Nephron progenitor cell (in vitro differentiated cells): ENCODE data around the gene FBXL13.

Source experiments
- DNase-seq: peaks from one replicate; pipeline ENCODE4 v3.0.0; 2021
- H3K27ac Mint-ChIP-seq: 2 replicates; pipeline ENCODE4 v1.8.0; 2021; ENCODE audit warnings: mild to moderate bottlenecking, moderate library complexity, mixed read lengths
- H3K27me3 Mint-ChIP-seq: 2 replicates; pipeline ENCODE4 v1.8.0; 2021; ENCODE audit warnings: mild to moderate bottlenecking, low read depth, mixed read lengths; ENCODE audit not compliant: poor library complexity
- H3K36me3 Mint-ChIP-seq: 2 replicates; pipeline ENCODE4 v1.8.0; 2021; ENCODE audit warnings: low read depth, mixed read lengths
- H3K4me1 Mint-ChIP-seq: 2 replicates; pipeline ENCODE4 v1.8.0; 2021; ENCODE audit warnings: mixed read lengths
- H3K4me3 Mint-ChIP-seq: 2 replicates; pipeline ENCODE4 v1.8.0; 2021; ENCODE audit warnings: mild to moderate bottlenecking, moderate library complexity, mixed read lengths
- H3K9me3 Mint-ChIP-seq: 2 replicates; pipeline ENCODE4 v1.8.0; 2021; ENCODE audit warnings: mild to moderate bottlenecking, moderate library complexity, mixed read lengths
- TF ChIP-seq, protein P1 (sequence below): fragments of 200-600 bp; sonication (generic); IDR thresholded peaks from 2 replicates; pipeline ENCODE4 v1.5.0; 2021; ENCODE audit warnings: antibody characterized with exemption

FBXL13 gene

DNA sequence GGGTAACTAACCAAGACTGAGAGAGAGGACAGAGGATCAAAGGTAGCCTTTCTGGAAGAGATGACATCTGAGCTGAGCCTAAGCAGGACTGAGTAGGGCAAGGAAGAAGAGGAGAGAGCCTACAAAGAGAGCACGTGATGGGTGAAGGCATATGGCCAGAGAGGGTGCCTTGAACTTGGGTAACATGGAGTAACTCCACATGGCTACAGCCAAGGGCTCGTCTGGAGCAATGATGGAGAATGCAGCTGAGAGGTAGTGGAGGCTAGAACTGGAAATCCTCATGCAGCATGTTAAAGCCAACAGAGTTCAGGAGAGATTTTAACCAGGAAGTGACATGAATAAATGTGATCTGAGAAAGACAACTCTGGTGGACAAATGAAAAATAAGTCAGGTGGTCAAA lies 84.0 kb downstream of the FBXL13 start:
- H3K36me3 Mint-ChIP-seq: no peaks in the 10 kb centered on the region
- peaks cover 17% of the 10 kb centered on the region for H3K4me1 Mint-ChIP-seq
- H3K27ac Mint-ChIP-seq: no peak overlapping the region
- H3K9me3 Mint-ChIP-seq: no peaks in the 10 kb centered on the region
- H3K27me3 Mint-ChIP-seq: no peaks in the 10 kb centered on the region
- TF ChIP-seq, protein P1, sequence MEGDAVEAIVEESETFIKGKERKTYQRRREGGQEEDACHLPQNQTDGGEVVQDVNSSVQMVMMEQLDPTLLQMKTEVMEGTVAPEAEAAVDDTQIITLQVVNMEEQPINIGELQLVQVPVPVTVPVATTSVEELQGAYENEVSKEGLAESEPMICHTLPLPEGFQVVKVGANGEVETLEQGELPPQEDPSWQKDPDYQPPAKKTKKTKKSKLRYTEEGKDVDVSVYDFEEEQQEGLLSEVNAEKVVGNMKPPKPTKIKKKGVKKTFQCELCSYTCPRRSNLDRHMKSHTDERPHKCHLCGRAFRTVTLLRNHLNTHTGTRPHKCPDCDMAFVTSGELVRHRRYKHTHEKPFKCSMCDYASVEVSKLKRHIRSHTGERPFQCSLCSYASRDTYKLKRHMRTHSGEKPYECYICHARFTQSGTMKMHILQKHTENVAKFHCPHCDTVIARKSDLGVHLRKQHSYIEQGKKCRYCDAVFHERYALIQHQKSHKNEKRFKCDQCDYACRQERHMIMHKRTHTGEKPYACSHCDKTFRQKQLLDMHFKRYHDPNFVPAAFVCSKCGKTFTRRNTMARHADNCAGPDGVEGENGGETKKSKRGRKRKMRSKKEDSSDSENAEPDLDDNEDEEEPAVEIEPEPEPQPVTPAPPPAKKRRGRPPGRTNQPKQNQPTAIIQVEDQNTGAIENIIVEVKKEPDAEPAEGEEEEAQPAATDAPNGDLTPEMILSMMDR: no peak
- no peak for DNase-seq
- no peak overlapping the region for H3K4me3 Mint-ChIP-seq

DNA sequence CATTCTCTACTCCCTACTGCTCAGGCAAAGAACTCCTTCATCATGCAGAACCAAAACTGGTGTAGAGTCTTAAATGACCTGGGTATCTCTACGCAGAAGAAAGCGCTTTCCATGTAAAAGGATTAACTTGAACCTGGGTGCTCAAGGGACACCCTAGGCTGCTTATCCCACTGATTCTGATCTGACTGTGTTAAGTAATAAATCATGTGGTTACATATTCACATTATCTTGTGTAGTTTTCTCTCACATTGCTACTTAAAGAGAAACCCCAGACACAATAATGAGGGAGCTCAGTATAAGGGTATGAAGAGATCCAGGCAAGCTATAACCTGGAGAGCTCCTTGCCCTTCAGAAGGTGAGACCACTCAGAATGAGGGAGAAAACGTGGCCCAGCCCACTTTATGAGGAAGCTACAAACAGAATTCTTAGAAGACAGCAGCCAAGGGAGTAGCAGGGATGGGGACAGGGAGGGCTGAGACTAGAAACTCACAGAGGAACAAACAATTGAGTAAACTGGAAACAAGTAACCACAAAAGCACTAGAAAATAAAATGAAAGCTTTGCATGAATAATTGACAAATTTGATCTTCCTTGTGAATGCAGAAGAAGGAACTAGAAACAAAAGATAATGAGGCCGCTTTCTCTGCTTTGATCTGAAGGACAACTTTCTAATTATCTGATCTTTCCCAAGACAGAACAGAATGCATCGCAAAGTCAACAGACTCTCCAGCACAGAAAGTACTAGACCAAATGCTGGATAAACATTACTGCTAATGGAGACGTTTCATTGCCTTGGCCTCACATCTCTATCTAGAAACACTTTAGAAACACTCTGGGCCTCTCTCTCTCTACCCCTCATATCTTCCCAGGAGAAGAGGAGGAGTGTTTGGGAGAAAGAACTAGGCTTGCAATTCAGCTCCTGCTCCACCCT lies 85.7 kb downstream of the FBXL13 start:
- DNase-seq: no peak

DNA sequence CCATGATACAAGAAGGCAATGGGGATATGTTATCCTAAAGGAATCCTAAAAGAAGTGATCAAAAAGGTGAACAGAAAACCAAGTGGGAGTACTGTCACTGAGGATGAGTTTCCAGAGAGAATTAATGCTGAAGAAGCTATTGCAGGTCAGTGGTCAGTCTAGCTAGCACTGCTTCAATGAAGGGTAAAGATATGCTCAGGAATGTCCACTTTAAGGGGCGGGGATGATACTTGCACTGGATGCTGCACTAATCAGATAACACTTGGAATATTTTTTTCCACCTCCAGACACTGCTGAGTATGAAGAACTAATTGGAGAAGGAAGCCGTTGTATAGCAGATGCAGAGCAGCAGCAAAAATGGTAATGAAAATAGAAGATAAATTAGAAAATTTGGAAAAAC lies 86.5 kb downstream of the FBXL13 start:
- Mint-ChIP-seq H3K27me3 (no peaks in the 10 kb centered on the region), H3K27ac (no peak overlapping the region), H3K9me3 (no peaks in the 10 kb centered on the region), H3K36me3 (no peaks in the 10 kb centered on the region), H3K4me1 (peaks cover 12% of the 10 kb centered on the region), H3K4me3 (no peak overlapping the region)
- no peak for DNase-seq
- TF ChIP-seq, protein P1: no peak

More for the DNA sequence above, 85.7 kb downstream of the FBXL13 start:
- Mint-ChIP-seq H3K4me1 (peaks cover 17% of the 10 kb centered on the region), H3K4me3 (no peak overlapping the region), H3K27ac (no peak overlapping the region), H3K9me3 (no peaks in the 10 kb centered on the region), H3K36me3 (no peaks in the 10 kb centered on the region), H3K27me3 (no peaks in the 10 kb centered on the region)
- TF ChIP-seq, protein P1: no peak

DNA sequence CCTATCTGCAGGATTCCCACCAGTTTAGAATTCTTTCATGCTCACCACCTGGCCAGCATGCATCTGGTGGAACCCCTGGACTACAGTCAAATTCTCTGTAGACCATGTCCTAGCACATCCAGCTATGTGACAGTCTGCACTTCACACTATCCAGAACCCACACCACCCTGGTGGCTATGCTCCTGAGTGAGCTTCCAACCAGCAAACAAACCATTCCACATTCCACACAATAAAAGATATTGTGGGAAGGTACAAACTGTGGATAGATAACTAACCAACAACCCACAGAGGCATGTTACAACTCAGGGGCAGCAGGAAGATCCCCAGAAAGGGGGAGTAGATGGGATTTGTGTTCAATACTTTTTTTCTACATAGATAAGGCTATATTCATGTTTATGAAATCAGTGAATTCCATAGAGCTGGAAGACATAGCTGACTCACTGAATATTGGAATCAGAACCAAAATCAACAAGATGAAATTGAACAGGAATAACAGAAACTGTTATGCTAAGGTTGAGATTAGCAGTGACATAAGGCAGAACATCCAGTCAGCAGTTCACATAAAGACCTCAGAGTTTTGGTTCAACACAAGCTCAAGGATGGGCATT lies 89.3 kb downstream of the FBXL13 start:
- H3K4me3 Mint-ChIP-seq: no peak overlapping the region
- no peak for DNase-seq
- H3K4me1 Mint-ChIP-seq: peaks cover 6% of the 10 kb centered on the region
- TF ChIP-seq, protein P1: no peak
- no peaks in the 10 kb centered on the region for H3K9me3 Mint-ChIP-seq
- peaks cover 4% of the 10 kb centered on the region for H3K36me3 Mint-ChIP-seq
- no peaks in the 10 kb centered on the region for H3K27me3 Mint-ChIP-seq
- H3K27ac Mint-ChIP-seq: no peak overlapping the region

DNA sequence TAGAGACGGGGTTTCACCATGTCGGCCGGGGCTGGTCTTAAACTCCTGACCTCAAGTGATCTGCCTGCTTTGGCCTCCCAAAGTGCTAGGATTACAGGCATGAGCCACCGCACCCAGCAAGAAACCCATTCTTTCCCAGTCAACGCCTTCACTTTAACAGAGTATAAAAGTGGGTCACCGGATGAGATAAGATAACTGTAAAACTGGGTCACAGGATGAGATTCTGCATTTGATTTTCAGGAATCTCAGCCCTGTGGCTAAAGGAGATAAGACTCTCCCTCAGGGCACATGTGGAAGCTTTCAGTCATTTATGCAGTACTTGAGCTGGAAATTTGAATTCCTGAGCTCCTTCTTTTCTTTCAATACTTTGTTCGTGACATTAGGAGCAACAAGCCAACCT lies 91.0 kb downstream of the FBXL13 start:
- Mint-ChIP-seq H3K9me3 (peaks cover 14% of the 10 kb centered on the region), H3K36me3 (peaks cover 19% of the 10 kb centered on the region), H3K27me3 (no peaks in the 10 kb centered on the region), H3K27ac (no peak overlapping the region), H3K4me1 (no peaks in the 10 kb centered on the region), H3K4me3 (no peak overlapping the region)
- TF ChIP-seq, protein P1: no peak
- DNase-seq: no peak
